ENCODE results near the gene PLCB4.

PLCB4 gene

GRCh38 chr20:9276966-9277468, 208.1 kb downstream of the PLCB4 start:
- no peak for DNase-seq

- no peak for DNase-seq
These were observed 211.1 kb downstream of the PLCB4 start for GRCh38 chr20:9279918-9280401.

GRCh38 chr20:9280666-9281065, 211.8 kb downstream of the PLCB4 start:
- DNase-seq = no peak

- DNase-seq = no peak
These were observed 212.9 kb downstream of the PLCB4 start for GRCh38 chr20:9281803-9282202.

- no peak for DNase-seq
These were observed 216.7 kb downstream of the PLCB4 start for GRCh38 chr20:9285617-9286016.

- peak; percentile 65 for DNase-seq
These were observed 217.9 kb downstream of the PLCB4 start for GRCh38 chr20:9286501-9287461.

GRCh38 chr20:9287826-9288225, 218.9 kb downstream of the PLCB4 start:
- DNase-seq = no peak

- no peak for DNase-seq
These were observed 221.4 kb downstream of the PLCB4 start for GRCh38 chr20:9290331-9290730.

GRCh38 chr20:9293145-9293544, 224.3 kb downstream of the PLCB4 start:
- DNase-seq = no peak

- peak; percentile 66 for DNase-seq
These were observed 225.2 kb downstream of the PLCB4 start for GRCh38 chr20:9294041-9294440.

- no peak for DNase-seq
These were observed 230.0 kb downstream of the PLCB4 start for GRCh38 chr20:9298906-9299305.

- DNase-seq = no peak
These were observed 231.2 kb downstream of the PLCB4 start for GRCh38 chr20:9300080-9300479.

- no peak for DNase-seq
These were observed 231.6 kb downstream of the PLCB4 start for GRCh38 chr20:9300534-9300933.

- peak; percentile 47 for DNase-seq
These were observed 232.5 kb downstream of the PLCB4 start for GRCh38 chr20:9301129-9302090.

GRCh38 chr20:9302091-9302462, 233.2 kb downstream of the PLCB4 start:
- no peak for DNase-seq

GRCh38 chr20:9306521-9306920, 237.6 kb downstream of the PLCB4 start:
- DNase-seq = peak; percentile 90

GRCh38 chr20:9308056-9308455, 239.2 kb downstream of the PLCB4 start:
- no peak for DNase-seq

GRCh38 chr20:9311132-9311531, 242.2 kb downstream of the PLCB4 start:
- peak; percentile 51 for DNase-seq

- DNase-seq = no peak
These were observed 250.9 kb downstream of the PLCB4 start for GRCh38 chr20:9319687-9320384.

GRCh38 chr20:9321007-9321406, 252.1 kb downstream of the PLCB4 start:
- DNase-seq = no peak

- no peak for DNase-seq
These were observed 253.8 kb downstream of the PLCB4 start for GRCh38 chr20:9322661-9323060.

GRCh38 chr20:9323622-9324021, 254.7 kb downstream of the PLCB4 start:
- DNase-seq = no peak
